SK-N-SH (cell line): ENCODE measurements around the gene IQSEC3.

Experiments used
- CTCF ChIP-seq: fragments of 200-600 bp; sonication (generic); IDR thresholded peaks from 2 replicates; pipeline ENCODE4 v1.6.1; 2017; ENCODE audit warnings: antibody characterized with exemption, mild to moderate bottlenecking, moderate library complexity
- NRF1 ChIP-seq: IDR thresholded peaks from 2 replicates; pipeline ENCODE4 v1.6.1; 2012; ENCODE audit warnings: low read depth, mild to moderate bottlenecking, low read length
- REST ChIP-seq: IDR thresholded peaks from 2 replicates; pipeline ENCODE4 v1.6.1; 2012; ENCODE audit warnings: mild to moderate bottlenecking, low read depth, low read length, moderate library complexity
- TF ChIP-seq, protein P1 (sequence below): fragments of 150-350 bp; IDR thresholded peaks from 2 replicates; pipeline ENCODE4 v1.6.1; 2017; ENCODE audit warnings: antibody characterized with exemption, low read length, low read depth, borderline replicate concordance

DNA sequence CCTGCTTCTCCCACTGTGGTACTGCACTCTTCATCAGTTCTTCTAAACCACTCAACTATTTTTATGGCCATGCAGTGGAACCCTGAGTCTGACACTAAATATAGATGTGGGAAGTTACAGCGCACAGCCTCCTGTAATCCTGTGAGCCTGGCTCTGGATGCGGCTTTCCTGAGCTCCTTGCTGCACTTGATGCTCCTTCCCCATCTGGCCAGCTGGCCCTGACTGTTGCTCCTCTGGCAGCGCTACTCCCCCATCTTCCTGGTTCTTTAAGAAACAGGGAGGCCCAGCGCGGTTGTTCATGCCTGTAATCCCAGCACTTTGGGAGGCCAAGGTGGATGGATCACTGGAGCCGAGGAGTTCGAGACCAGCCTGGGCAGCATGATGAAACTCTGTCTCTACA is 24.6 kb downstream of the IQSEC3 start:
- TF ChIP-seq REST (no peak), NRF1 (no peak), CTCF (no peak)
- TF ChIP-seq, protein P1, sequence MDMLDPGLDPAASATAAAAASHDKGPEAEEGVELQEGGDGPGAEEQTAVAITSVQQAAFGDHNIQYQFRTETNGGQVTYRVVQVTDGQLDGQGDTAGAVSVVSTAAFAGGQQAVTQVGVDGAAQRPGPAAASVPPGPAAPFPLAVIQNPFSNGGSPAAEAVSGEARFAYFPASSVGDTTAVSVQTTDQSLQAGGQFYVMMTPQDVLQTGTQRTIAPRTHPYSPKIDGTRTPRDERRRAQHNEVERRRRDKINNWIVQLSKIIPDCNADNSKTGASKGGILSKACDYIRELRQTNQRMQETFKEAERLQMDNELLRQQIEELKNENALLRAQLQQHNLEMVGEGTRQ = no peak
